Central memory CD8-positive, alpha-beta T cell (primary cell): ENCODE measurements around the gene WDR45B.
A peak's percentile ranks its signal among the peaks of the same experiment; 100 is the strongest.

Experiments
- ATAC-seq: fragments of 150-1000 bp; cut with Tn5 transposase; replicated peaks from 2 replicates; pipeline ENCODE4 v1.10.0; 2022; ENCODE audit warnings: mild to moderate bottlenecking, moderate FRiP score, moderate number of reproducible peaks; ENCODE audit not compliant: poor library complexity, severe bottlenecking; ENCODE audit errors: extremely low read depth
- DNase-seq, 2 donors: peaks; one replicate each; pipeline ENCODE4 v3.0.0; 2021; ENCODE audit warnings: low spot score in 2 of 2
- H3K27ac Mint-ChIP-seq: one replicate; pipeline ENCODE4 v1.8.0; 2022; ENCODE audit warnings: low read depth, mild to moderate bottlenecking, moderate library complexity, mixed read lengths
- H3K27me3 Mint-ChIP-seq: one replicate; pipeline ENCODE4 v1.8.0; 2022; ENCODE audit warnings: mixed read lengths
- H3K36me3 Mint-ChIP-seq: one replicate; pipeline ENCODE4 v1.8.0; 2022; ENCODE audit warnings: mild to moderate bottlenecking, moderate library complexity, mixed read lengths; ENCODE audit not compliant: insufficient read depth
- H3K4me1 Mint-ChIP-seq: one replicate; pipeline ENCODE4 v1.8.0; 2022; ENCODE audit warnings: mixed read lengths
- H3K4me3 Mint-ChIP-seq: one replicate; pipeline ENCODE4 v1.8.0; 2022; ENCODE audit warnings: mild to moderate bottlenecking, moderate library complexity, mixed read lengths
- H3K9me3 Mint-ChIP-seq: one replicate; pipeline ENCODE4 v1.8.0; 2022; ENCODE audit warnings: mixed read lengths

The WDR45B gene

DNA sequence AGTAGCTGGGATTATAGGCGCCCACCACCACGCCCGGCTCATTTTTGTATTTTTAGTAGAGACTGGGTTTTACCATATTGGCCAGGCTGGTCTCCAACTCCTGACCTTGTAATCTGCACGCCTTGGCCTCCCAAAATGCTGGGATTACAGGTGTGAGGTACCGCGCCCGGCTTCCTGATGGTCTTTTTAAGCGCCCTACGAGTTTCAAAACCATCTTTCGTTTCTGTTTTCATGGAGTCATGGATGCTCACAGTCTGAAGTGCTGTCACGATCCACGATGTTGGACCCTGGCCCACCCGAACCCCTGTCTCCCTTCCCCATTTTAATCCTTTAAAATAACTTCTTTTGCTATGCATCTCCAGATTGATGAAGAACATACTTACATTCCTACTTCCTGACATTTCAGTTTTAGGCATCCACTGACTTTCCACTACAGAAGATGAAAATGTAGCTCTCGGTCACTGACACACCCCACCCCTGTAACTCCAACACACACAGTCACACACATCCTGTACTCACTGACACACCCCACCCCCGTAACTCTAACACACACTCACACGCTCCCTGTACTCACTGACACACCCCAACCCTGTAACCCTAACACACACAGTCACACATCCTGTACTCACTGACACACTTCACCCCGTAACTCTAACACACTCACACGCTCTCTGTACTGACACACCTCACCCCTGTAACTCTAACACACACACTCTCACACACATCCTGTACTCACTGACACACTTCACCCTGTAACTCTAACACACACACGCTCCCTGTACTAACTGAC lies 22.6 kb upstream of the WDR45B start:
- Mint-ChIP-seq H3K9me3 (no peaks in the 10 kb centered on the region), H3K4me1 (peaks cover 6% of the 10 kb centered on the region), H3K27me3 (no peaks in the 10 kb centered on the region), H3K4me3 (no peak overlapping the region), H3K27ac (no peak overlapping the region), H3K36me3 (peaks cover 2% of the 10 kb centered on the region)
- DNase-seq (no peak), ATAC-seq (no peak)

DNA sequence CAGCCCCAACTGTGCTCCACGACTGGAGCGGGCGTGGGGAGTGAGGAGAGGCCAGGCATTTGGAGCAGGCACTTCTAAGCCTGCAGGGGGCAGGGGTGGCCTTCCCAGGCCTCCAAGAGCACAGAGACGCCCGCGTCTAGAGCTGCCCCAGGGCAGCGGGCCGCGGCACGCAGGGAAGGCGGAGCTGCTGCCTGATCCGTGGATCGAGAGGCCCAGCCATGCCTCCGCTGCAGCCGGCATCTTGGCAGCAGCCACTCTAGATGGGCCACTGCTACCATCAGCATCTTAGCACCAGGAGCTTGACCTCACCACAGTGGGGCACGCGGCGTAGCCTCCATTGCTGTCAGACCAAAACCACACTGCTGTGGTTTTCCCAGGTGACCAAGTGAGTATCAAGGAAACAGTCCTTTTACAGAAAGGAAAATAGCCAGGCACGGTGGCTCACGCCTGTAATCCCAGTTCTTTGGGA lies 20.4 kb upstream of the WDR45B start:
- Mint-ChIP-seq H3K27ac (no peak overlapping the region), H3K4me1 (peaks cover 6% of the 10 kb centered on the region), H3K27me3 (no peaks in the 10 kb centered on the region), H3K36me3 (peaks cover 2% of the 10 kb centered on the region), H3K4me3 (no peak overlapping the region), H3K9me3 (no peaks in the 10 kb centered on the region)
- ATAC-seq (peak; percentile 36), DNase-seq (no peak)

DNA sequence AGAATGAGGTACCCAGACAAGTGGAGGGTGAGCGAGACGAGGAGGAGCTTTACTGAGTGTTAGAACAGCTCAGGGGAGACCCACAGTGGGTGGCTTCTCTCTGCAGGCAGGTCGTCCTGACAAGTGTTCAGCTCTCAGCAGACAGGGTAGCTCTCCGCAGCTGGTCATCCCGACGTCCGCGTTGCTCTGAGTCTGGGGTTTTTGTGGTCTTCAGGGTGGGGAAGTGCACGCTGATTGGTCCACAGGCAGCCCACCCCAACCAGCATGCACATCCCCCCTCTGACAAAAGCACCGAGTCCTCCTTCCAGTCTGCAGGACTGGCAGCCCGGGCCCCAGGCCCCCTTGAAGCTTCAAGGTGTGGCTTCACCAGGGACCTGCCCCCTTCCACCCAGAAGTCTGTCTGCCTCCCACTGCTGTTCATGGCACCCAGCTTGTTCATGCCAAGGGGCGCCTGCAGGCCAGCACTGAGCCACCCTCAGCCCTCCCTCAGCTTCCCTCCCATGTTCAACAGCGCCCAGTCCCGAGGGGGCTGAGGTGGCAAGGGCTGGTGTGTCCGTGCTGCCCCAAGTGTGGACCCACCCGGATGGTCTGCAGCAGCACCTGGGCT lies 19.9 kb upstream of the WDR45B start:
- Mint-ChIP-seq H3K36me3 (peaks cover 2% of the 10 kb centered on the region), H3K27ac (no peak overlapping the region), H3K27me3 (no peaks in the 10 kb centered on the region), H3K4me1 (peaks cover 6% of the 10 kb centered on the region), H3K9me3 (no peaks in the 10 kb centered on the region), H3K4me3 (no peak overlapping the region)
- DNase-seq, result no peak
- no peak for ATAC-seq

- Mint-ChIP-seq H3K27ac (peak overlapping the region; percentile 17), H3K27me3 (no peaks in the 10 kb centered on the region), H3K9me3 (no peaks in the 10 kb centered on the region), H3K36me3 (peaks cover 2% of the 10 kb centered on the region), H3K4me3 (no peak overlapping the region), H3K4me1 (peaks cover 6% of the 10 kb centered on the region)
- DNase-seq (no peak), ATAC-seq (no peak)
Measured at GRCh38 chr17:82667668-82668000, 19.4 kb upstream of the WDR45B start.

DNA sequence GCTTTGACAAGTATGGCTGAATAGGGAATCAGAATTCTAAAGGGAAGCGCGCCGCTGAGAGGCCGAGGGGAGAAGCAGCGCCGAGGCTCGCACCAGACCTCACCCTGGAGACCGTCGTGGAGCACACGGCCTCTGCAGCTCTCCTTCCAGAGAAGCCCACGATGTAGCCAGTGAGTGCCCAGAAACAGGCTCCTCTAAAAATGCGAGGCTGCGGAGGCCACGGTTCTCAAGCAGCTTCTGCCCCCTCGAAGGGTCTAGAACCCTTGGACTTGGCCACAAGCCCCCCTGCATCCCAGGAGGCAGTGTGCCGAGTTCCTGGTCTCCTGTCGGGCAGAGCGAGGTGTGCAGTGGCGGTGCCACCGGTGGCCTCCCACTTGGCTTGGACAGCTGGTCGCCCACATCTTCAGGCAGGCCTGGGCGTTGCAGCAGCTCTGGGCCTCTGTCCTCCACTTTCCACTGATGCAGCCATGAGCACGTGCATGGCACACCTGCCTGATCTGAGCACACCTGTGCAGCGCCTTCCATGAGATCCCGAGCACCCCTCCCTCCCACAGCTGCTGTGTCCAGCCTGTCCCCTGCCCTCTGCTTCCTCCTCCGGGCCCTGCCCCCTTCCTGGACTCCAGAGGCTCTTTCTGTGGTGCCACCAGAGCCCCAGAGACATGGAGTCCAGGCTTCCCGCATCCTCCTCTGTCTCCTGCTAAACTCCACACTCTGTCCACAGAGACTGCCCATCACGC lies 18.9 kb upstream of the WDR45B start:
- Mint-ChIP-seq H3K4me3 (no peak overlapping the region), H3K9me3 (no peaks in the 10 kb centered on the region), H3K27me3 (no peaks in the 10 kb centered on the region), H3K27ac (peak overlapping the region; percentile 17), H3K4me1 (peaks cover 6% of the 10 kb centered on the region), H3K36me3 (peaks cover 2% of the 10 kb centered on the region)
- DNase-seq (no peak), ATAC-seq (no peak)

- Mint-ChIP-seq H3K27ac (no peak overlapping the region), H3K36me3 (peaks cover 2% of the 10 kb centered on the region), H3K4me1 (peaks cover 6% of the 10 kb centered on the region), H3K9me3 (no peaks in the 10 kb centered on the region), H3K4me3 (no peak overlapping the region), H3K27me3 (no peaks in the 10 kb centered on the region)
- ATAC-seq (no peak), DNase-seq (no peak)
Measured at GRCh38 chr17:82665891-82666290, 17.6 kb upstream of the WDR45B start.

- Mint-ChIP-seq H3K9me3 (no peaks in the 10 kb centered on the region), H3K27me3 (no peaks in the 10 kb centered on the region), H3K27ac (no peak overlapping the region), H3K4me3 (no peak overlapping the region), H3K36me3 (peaks cover 2% of the 10 kb centered on the region), H3K4me1 (peaks cover 6% of the 10 kb centered on the region)
- DNase-seq (no peak), ATAC-seq (no peak)
Measured at GRCh38 chr17:82665217-82665616, 17.0 kb upstream of the WDR45B start.

- peaks cover 6% of the 10 kb centered on the region for H3K4me1 Mint-ChIP-seq
- H3K27ac Mint-ChIP-seq, result no peak overlapping the region
- DNase-seq, result no peak
Measured at GRCh38 chr17:82664701-82665182, 16.5 kb upstream of the WDR45B start.

DNA sequence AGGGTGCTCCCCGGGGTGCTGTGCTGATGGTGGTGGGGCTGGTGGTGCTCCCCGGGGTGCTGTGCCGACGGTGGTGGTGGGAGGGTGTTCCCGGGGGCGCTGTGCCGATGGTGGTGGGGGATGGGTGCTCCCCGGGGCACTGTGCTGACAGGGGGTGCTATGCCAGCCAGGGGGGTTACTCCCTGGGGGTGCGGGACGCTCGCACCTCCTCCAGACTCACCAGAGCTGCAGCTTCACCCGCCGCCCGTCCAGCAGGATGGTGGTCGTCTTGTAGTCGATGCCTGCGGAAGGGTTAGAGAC lies 16.0 kb upstream of the WDR45B start:
- Mint-ChIP-seq H3K9me3 (no peaks in the 10 kb centered on the region), H3K27ac (no peak overlapping the region), H3K4me1 (peaks cover 6% of the 10 kb centered on the region), H3K27me3 (no peaks in the 10 kb centered on the region), H3K36me3 (peaks cover 2% of the 10 kb centered on the region), H3K4me3 (no peak overlapping the region)
- DNase-seq, result no peak
- no peak for ATAC-seq

More at GRCh38 chr17:82664701-82665182, 16.5 kb upstream of the WDR45B start:
- peaks cover 2% of the 10 kb centered on the region for H3K36me3 Mint-ChIP-seq
- ATAC-seq, result no peak
- H3K27me3 Mint-ChIP-seq, result no peaks in the 10 kb centered on the region
- no peaks in the 10 kb centered on the region for H3K9me3 Mint-ChIP-seq
- no peak overlapping the region for H3K4me3 Mint-ChIP-seq

DNA sequence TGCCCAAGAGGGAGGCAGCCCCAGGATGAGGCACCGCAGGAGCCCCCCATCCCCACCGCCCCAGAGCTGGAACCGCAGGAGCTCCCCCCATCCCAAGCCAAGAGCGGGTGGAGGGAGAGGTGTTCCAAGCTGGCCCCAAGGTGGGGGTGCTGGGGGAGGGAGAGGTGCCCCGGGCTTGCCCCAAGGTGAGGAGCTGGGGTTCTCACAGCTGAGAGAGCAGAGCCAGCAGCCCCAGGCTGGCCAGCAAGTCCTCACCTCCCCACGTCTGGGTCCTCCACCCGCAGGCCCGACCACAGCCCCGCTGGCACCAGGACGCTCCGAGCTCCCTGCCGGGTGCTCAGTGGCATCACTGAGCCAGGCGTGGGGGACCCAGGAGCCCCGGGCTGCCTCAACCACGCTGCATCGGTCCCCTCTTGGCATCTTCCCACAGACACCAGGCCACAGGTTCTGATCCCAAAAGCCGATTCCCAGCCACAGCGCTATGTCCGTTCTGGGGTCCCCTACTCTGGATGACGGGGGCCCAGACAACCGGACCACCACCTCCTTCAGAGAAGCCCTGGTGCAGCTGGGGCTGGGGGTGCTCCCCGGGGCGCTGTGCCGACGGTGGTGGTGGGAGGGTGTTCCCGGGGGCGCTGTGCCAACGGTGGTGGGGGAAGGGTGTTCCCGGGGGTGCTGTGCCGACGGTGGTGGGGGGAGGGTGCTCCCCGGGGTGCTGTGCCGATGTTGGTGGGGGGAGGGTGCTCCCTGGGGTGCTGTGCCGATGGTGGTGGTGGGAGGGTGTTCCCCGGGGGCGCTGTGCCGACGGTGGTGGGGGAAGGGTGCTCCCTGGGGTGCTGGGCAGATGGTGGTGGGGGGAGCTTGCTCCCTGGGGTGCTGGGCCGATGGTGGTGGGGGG lies 15.4 kb upstream of the WDR45B start:
- no peak for DNase-seq
- H3K36me3 Mint-ChIP-seq, result peaks cover 2% of the 10 kb centered on the region
- no peak overlapping the region for H3K27ac Mint-ChIP-seq
- peaks cover 5% of the 10 kb centered on the region for H3K4me1 Mint-ChIP-seq
- no peak overlapping the region for H3K4me3 Mint-ChIP-seq
- no peaks in the 10 kb centered on the region for H3K9me3 Mint-ChIP-seq
- H3K27me3 Mint-ChIP-seq, result no peaks in the 10 kb centered on the region
- ATAC-seq, result no peak

DNA sequence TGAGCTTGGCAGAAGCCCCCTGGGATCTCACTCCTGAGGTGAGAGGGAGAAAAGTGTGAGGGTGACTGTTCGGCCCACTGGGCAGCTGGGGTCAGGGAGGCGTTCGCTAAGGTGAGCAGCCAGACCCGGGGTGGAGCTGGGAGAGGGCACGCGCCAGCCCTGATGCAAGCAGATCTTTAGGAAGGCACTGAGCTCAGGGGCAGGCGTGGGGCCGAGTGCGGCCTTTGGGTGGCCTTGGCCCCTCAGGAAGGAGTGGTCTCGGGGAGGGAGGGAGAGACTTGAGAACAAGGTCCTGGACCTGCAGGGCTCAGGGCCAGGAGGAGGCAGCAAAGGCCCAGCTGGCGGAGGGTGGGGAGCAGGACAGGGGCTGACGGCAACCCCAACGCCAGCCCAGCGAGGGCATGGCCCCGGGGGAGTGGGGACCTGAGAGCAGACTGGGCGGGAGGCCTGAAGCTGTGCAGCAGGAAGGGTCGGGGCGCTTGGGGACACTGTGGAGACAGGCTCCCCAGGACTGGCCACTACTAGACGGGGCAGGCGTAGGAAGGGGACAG lies 14.5 kb upstream of the WDR45B start:
- Mint-ChIP-seq H3K27me3 (no peaks in the 10 kb centered on the region), H3K4me1 (no peaks in the 10 kb centered on the region), H3K9me3 (no peaks in the 10 kb centered on the region), H3K4me3 (no peak overlapping the region), H3K27ac (no peak overlapping the region), H3K36me3 (peaks cover 2% of the 10 kb centered on the region)
- ATAC-seq (no peak), DNase-seq (no peak)
